ENCODE data around the gene ZNF747.

ZNF747 gene

GRCh38 chr16:30515275-30515674, 19.4 kb downstream of the ZNF747 start:
- no peak for DNase-seq (ENCODE audit: low read depth)

GRCh38 chr16:30511509-30511908, 23.1 kb downstream of the ZNF747 start:
- no peak for DNase-seq (ENCODE audit: low read depth)

GRCh38 chr16:30510376-30510938, 24.2 kb downstream of the ZNF747 start:
- DNase-seq (ENCODE audit: low read depth), result no peak

GRCh38 chr16:30509081-30509765, 25.4 kb downstream of the ZNF747 start:
- no peak for DNase-seq (ENCODE audit: low read depth)

GRCh38 chr16:30503403-30504296, 31.0 kb downstream of the ZNF747 start:
- no peak for DNase-seq (ENCODE audit: low read depth)

GRCh38 chr16:30499284-30499683, 35.4 kb downstream of the ZNF747 start:
- DNase-seq (ENCODE audit: low read depth), result no peak

- DNase-seq (ENCODE audit: low read depth), result no peak
These were observed 39.9 kb downstream of the ZNF747 start for GRCh38 chr16:30494709-30495108.

GRCh38 chr16:30493941-30494488, 40.6 kb downstream of the ZNF747 start:
- no peak for DNase-seq (ENCODE audit: low read depth)

- DNase-seq (ENCODE audit: low read depth), result peak; percentile 14
These were observed 42.8 kb downstream of the ZNF747 start for GRCh38 chr16:30491744-30492308.

GRCh38 chr16:30491229-30491628, 43.4 kb downstream of the ZNF747 start:
- DNase-seq (ENCODE audit: low read depth), result no peak

- no peak for DNase-seq (ENCODE audit: low read depth)
These were observed 44.4 kb downstream of the ZNF747 start for GRCh38 chr16:30490210-30490609.

- no peak for DNase-seq (ENCODE audit: low read depth)
These were observed 45.7 kb downstream of the ZNF747 start for GRCh38 chr16:30488764-30489605.

- no peak for DNase-seq (ENCODE audit: low read depth)
These were observed 48.7 kb downstream of the ZNF747 start for GRCh38 chr16:30485818-30486436.

- DNase-seq (ENCODE audit: low read depth), result no peak
These were observed 49.8 kb downstream of the ZNF747 start for GRCh38 chr16:30484887-30485286.

- no peak for DNase-seq (ENCODE audit: low read depth)
These were observed 52.3 kb downstream of the ZNF747 start for GRCh38 chr16:30482366-30482765.

GRCh38 chr16:30481381-30481780, 53.3 kb downstream of the ZNF747 start:
- no peak for DNase-seq (ENCODE audit: low read depth)
